Rectal smooth muscle tissue (tissue), 1 donor: Measurements from ENCODE around the gene IGF2R.
"Not testable (repeated sequence)": the region's sequence is repeated elsewhere in the genome, so short reads cannot be mapped to it uniquely, and the experiment has no call there.

Experiments used
- H3K27ac ChIP-seq: one replicate; pipeline ENCODE4 v1.7.0; 2013; ENCODE audit warnings: low read depth, low read length, inconsistent platforms
- H3K27me3 ChIP-seq: one replicate; pipeline ENCODE4 v1.7.0; 2013; ENCODE audit warnings: low read length; ENCODE audit not compliant: control insufficient read depth, insufficient read depth
- H3K36me3 ChIP-seq: one replicate; pipeline ENCODE4 v1.7.0; 2013; ENCODE audit warnings: low read length; ENCODE audit not compliant: control insufficient read depth, insufficient read depth
- H3K4me1 ChIP-seq: one replicate; pipeline ENCODE4 v1.7.0; 2013; ENCODE audit warnings: low read length; ENCODE audit not compliant: control insufficient read depth, insufficient read depth
- H3K4me3 ChIP-seq: one replicate; pipeline ENCODE4 v1.7.0; 2013; ENCODE audit warnings: low read length
- H3K9ac ChIP-seq: one replicate; pipeline ENCODE4 v1.7.0; 2013; ENCODE audit warnings: low read length

Gene IGF2R

GRCh38 chr6:159959165-159959975 is 9.5 kb upstream of the IGF2R start:
- no peaks in the 10 kb centered on the region for H3K27me3 ChIP-seq
- peak overlapping the region; percentile 60 for H3K27ac ChIP-seq
- H3K4me1 ChIP-seq = no peaks in the 10 kb centered on the region
- no peak overlapping the region for H3K4me3 ChIP-seq
- H3K36me3 ChIP-seq = no peaks in the 10 kb centered on the region
- no peak overlapping the region for H3K9ac ChIP-seq

- no peaks in the 10 kb centered on the region for H3K27me3 ChIP-seq
- peak overlapping the region; percentile 60 for H3K27ac ChIP-seq
- no peaks in the 10 kb centered on the region for H3K36me3 ChIP-seq
- no peak overlapping the region for H3K4me3 ChIP-seq
- H3K4me1 ChIP-seq = no peaks in the 10 kb centered on the region
- H3K9ac ChIP-seq = no peak overlapping the region
These were observed 8.9 kb upstream of the IGF2R start for GRCh38 chr6:159959976-159960384.

DNA sequence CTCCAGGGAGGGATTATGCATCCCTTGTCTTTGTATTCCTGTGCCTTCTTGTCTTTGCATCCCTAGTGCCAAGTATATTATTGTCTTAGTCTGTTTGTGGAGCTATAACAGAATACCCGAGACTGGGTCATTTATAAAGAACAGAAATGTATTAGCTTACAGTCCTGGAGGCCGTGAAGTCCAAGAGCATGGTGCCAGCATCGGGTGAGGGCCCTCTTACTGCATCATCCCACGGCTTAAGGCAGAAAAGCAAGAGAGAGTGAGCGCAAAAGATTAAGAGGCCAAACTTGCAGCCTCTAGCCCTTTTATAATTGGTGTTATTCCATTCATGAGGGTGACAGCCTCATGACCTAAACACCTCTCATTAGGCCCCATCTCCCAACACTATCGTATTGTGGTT is 8.4 kb upstream of the IGF2R start:
- Histone ChIP-seq H3K27ac (peak overlapping the region; percentile 16), H3K9ac (no peak overlapping the region), H3K36me3 (no peaks in the 10 kb centered on the region), H3K27me3 (no peaks in the 10 kb centered on the region), H3K4me1 (no peaks in the 10 kb centered on the region), H3K4me3 (no peak overlapping the region)

DNA sequence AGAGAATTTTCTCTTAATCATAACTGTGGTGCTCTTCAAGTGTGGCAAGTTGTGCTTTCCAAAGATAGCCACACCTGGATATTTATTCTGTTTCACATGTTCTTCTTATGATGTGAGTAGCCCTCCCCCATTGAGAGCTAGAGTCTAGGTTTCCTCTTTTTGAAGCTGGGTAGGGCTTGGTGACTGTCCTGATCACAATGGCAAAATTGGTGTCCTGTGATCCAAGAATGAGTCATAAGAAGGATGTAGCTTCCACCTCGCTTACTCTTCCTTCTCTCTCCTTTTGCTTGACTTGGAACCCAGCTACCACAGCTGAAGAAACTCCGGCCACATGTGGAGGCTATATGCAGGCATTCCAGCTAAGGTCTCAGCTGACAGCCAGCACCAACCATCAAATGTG is 7.4 kb upstream of the IGF2R start:
- Histone ChIP-seq H3K9ac (no peak overlapping the region), H3K27ac (no peak overlapping the region), H3K36me3 (no peaks in the 10 kb centered on the region), H3K4me1 (no peaks in the 10 kb centered on the region), H3K27me3 (no peaks in the 10 kb centered on the region), H3K4me3 (no peak overlapping the region)

- H3K4me1 ChIP-seq = no peaks in the 10 kb centered on the region
- no peaks in the 10 kb centered on the region for H3K36me3 ChIP-seq
- H3K27ac ChIP-seq = no peak overlapping the region
- H3K27me3 ChIP-seq = no peaks in the 10 kb centered on the region
- H3K4me3 ChIP-seq = no peak overlapping the region
- no peak overlapping the region for H3K9ac ChIP-seq
These were observed 5.8 kb upstream of the IGF2R start for GRCh38 chr6:159963111-159963510.

GRCh38 chr6:159964046-159964445 is 4.8 kb upstream of the IGF2R start:
- Histone ChIP-seq H3K4me3 (no peak overlapping the region), H3K36me3 (no peaks in the 10 kb centered on the region), H3K27me3 (no peaks in the 10 kb centered on the region), H3K27ac (no peak overlapping the region), H3K9ac (no peak overlapping the region), H3K4me1 (no peaks in the 10 kb centered on the region)

GRCh38 chr6:159966339-159966738 is 2.5 kb upstream of the IGF2R start:
- Histone ChIP-seq H3K27me3 (no peaks in the 10 kb centered on the region), H3K36me3 (no peaks in the 10 kb centered on the region), H3K9ac (no peak overlapping the region), H3K4me1 (no peaks in the 10 kb centered on the region), H3K27ac (no peak overlapping the region), H3K4me3 (no peak overlapping the region)

DNA sequence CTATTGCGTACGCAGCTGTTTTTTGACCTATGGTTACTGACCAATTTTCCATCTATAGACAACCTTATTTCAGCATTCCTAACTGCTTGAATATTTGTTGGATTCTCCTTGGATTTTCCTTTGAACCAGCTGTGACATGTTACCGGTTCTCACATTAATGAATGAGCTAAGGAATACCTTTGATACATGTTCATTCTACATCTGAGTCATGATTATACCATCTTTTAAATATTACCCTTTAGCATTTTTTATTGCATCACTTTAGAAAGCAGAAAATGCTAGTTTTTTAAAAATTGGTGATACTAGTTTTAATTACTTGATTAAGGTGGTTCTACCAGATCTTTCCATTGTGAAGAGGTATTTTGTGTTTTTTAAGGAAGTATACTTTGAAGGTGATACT is 1.9 kb upstream of the IGF2R start:
- Histone ChIP-seq H3K36me3 (no peaks in the 10 kb centered on the region), H3K27me3 (no peaks in the 10 kb centered on the region), H3K9ac (no peak overlapping the region), H3K4me3 (no peak overlapping the region), H3K4me1 (no peaks in the 10 kb centered on the region), H3K27ac (no peak overlapping the region)

- H3K4me1 ChIP-seq, H3K27ac ChIP-seq, H3K9ac ChIP-seq, H3K36me3 ChIP-seq, H3K4me3 ChIP-seq, H3K27me3 ChIP-seq: not testable (repeated sequence)
These were observed 1.3 kb upstream of the IGF2R start for GRCh38 chr6:159967621-159968020.

GRCh38 chr6:159969204-159969912 is 476 bp downstream of the IGF2R start:
- peak overlapping the region; percentile 65 for H3K9ac ChIP-seq
- H3K4me1 ChIP-seq = no peaks in the 10 kb centered on the region
- peak overlapping the region; percentile 74 for H3K4me3 ChIP-seq
- no peaks in the 10 kb centered on the region for H3K27me3 ChIP-seq
- H3K36me3 ChIP-seq = no peaks in the 10 kb centered on the region
- peak overlapping the region; percentile 81 for H3K27ac ChIP-seq

DNA sequence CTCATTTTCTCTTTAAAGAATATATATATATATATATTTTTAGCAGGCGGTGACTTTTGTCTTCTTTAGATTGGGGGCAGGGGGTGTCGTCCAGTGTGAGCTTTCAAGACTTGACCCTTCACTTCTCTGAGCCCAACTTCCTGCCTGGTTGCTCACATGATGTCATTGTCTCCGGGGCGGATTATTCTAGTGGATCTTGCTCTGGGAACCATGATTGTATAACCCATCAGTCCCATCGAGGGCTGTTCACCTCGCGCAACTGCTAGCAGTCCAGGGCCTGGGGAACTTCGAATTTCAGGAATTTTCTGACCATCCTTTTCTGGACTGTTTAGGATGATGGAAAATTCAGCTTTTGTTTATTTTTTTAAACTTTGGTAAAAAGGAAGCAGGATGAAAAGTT is 1.0 kb downstream of the IGF2R start:
- peak overlapping the region; percentile 74 for H3K4me3 ChIP-seq
- no peak overlapping the region for H3K27ac ChIP-seq
- H3K4me1 ChIP-seq = no peaks in the 10 kb centered on the region
- H3K36me3 ChIP-seq = no peaks in the 10 kb centered on the region
- peak overlapping the region; percentile 65 for H3K9ac ChIP-seq
- H3K27me3 ChIP-seq = no peaks in the 10 kb centered on the region

GRCh38 chr6:159970659-159971063 is 1.8 kb downstream of the IGF2R start:
- no peaks in the 10 kb centered on the region for H3K27me3 ChIP-seq
- H3K27ac ChIP-seq = no peak overlapping the region
- H3K4me1 ChIP-seq = no peaks in the 10 kb centered on the region
- H3K36me3 ChIP-seq = no peaks in the 10 kb centered on the region
- H3K4me3 ChIP-seq = no peak overlapping the region
- H3K9ac ChIP-seq = no peak overlapping the region
